CD8-positive, alpha-beta memory T cell (primary cell): Measurements from ENCODE around the gene SIT1. TPM values are rescaled to one million over a fixed set of nuclear protein-coding genes. Genes with fewer than 3 reads are reported as not detected.
A peak's percentile ranks its signal among the peaks of the same experiment; 100 is the strongest.
"Not testable (repeated sequence)": the region's sequence is repeated elsewhere in the genome, so short reads cannot be mapped to it uniquely, and the experiment has no call there.

Experiments used
- CTCF ChIA-PET: fragments of 350-600 bp; sonication (Branson Sonifier 250); formaldehyde crosslinking; loops from one replicate; lab custom pipeline; 2021; ENCODE audit warnings: antibody characterized with exemption; lab: Charles Lee
- POLR2A ChIA-PET: fragments of 350-600 bp; sonication (Branson Sonifier 250); formaldehyde crosslinking; loops from one replicate; lab custom pipeline; 2021; ENCODE audit warnings: antibody characterized with exemption; lab: Charles Lee
- DNase-seq, 5 donors: peaks; one replicate each; pipeline versions ENCODE4 v3.0.0 to v3.0.0-alpha.2; 2020 to 2022; ENCODE audit warnings: mixed read lengths in 1 of 5
- H3K27ac ChIP-seq: one replicate; pipeline ENCODE4 v1.7.0; 2013; ENCODE audit warnings: low read depth, mild to moderate bottlenecking, low read length, moderate library complexity
- H3K27me3 ChIP-seq: 2 replicates; pipeline ENCODE4 v1.7.0; 2013; ENCODE audit warnings: low read length, mild to moderate bottlenecking; ENCODE audit not compliant: insufficient read depth, poor library complexity, severe bottlenecking
- H3K36me3 ChIP-seq: 2 replicates; pipeline ENCODE4 v1.7.0; 2013; ENCODE audit warnings: mild to moderate bottlenecking, low read length, moderate library complexity; ENCODE audit not compliant: insufficient read depth
- H3K4me1 ChIP-seq: 2 replicates; pipeline ENCODE4 v1.7.0; 2013; ENCODE audit warnings: mild to moderate bottlenecking, low read length, moderate library complexity; ENCODE audit not compliant: insufficient read depth
- H3K4me3 ChIP-seq: 2 replicates; pipeline ENCODE4 v1.7.0; 2013; ENCODE audit warnings: mild to moderate bottlenecking, low read length
- H3K9me3 ChIP-seq: 2 replicates; pipeline ENCODE4 v1.7.0; 2013; ENCODE audit warnings: mild to moderate bottlenecking, low read length
- H3K27ac Mint-ChIP-seq, 8 donors: one replicate each; pipeline ENCODE4 v1.8.0; 2020 to 2021; ENCODE audit warnings: mixed read lengths in 8 of 8, mild to moderate bottlenecking in 6 of 8, inconsistent platforms in 3 of 8, moderate library complexity in 3 of 8
- H3K27me3 Mint-ChIP-seq, 2 donors: one replicate each; pipeline ENCODE4 v1.8.0; 2020 to 2021; ENCODE audit warnings: mixed read lengths in 2 of 2, mild to moderate bottlenecking in 1 of 2, moderate library complexity in 1 of 2
- H3K36me3 Mint-ChIP-seq, 3 donors: one replicate each; pipeline ENCODE4 v1.8.0; 2020 to 2021; ENCODE audit warnings: mixed read lengths in 3 of 3, inconsistent platforms in 1 of 3, mild to moderate bottlenecking in 1 of 3
- H3K4me1 Mint-ChIP-seq, 3 donors: one replicate each; pipeline ENCODE4 v1.8.0; 2020 to 2021; ENCODE audit warnings: mixed read lengths in 3 of 3, inconsistent platforms in 1 of 3, mild to moderate bottlenecking in 1 of 3
- H3K4me3 Mint-ChIP-seq, 7 donors: one replicate each; pipeline ENCODE4 v1.8.0; 2020 to 2021; ENCODE audit warnings: mixed read lengths in 7 of 7, mild to moderate bottlenecking in 6 of 7, moderate library complexity in 4 of 7, inconsistent platforms in 2 of 7
- H3K9me3 Mint-ChIP-seq, 5 donors: one replicate each; pipeline ENCODE4 v1.8.0; 2020 to 2022; ENCODE audit warnings: mixed read lengths in 5 of 5, mild to moderate bottlenecking in 3 of 5, moderate library complexity in 2 of 5, inconsistent platforms in 1 of 5
- polyA plus RNA-seq: library from polyadenylated mRNA; unstranded; fragments of 300-500 nt; fragmentation: Illumina TruSeq; gene quantifications from one replicate; pipeline ENCODE4 v1.2.3, GENCODE V29; 2021
- total RNA-seq, 2 experiments: library from RNA; stranded (reverse); gene quantifications; one replicate each; pipeline ENCODE4 v1.2.3, GENCODE V29; 2021

SIT1 gene
- total and polyA plus RNA-seq, 3 experiments from 2014 or later = 43.1 to 196 (median 43.1) TPM

DNA sequence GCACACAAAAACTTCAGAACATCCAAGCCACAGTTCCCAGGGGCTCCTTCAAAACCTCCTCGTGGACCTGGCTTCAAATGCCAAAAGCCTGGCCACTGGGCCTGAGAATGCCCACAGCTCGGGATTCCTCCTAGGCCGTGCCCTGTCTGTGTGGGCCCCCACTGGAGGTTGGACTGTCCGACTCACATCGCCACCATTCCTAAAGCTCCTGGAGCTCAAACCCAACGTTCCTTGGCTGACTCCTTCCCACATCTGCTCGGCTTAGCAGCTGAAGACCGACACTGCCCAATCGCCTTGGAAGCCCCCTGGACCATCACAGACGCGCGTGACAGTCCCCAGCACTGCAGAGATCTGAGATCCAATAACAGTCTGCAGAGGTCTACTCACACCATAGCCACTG lies 7.7 kb downstream of the SIT1 start:
- H3K27me3 ChIP-seq = no peaks in the 10 kb centered on the region
- POLR2A ChIA-PET = no interaction called here
- H3K4me3 ChIP-seq = no peak overlapping the region
- H3K36me3 Mint-ChIP-seq = peaks cover 7 to 26% (median 9%) of the 10 kb centered on the region in 3 donors
- H3K27ac Mint-ChIP-seq = peak overlapping the region in 6 of 8 donors; percentile 17 to 95 (median 54)
- H3K4me1 Mint-ChIP-seq = peaks cover 52 to 74% (median 65%) of the 10 kb centered on the region in 3 donors
- no peaks in the 10 kb centered on the region for H3K36me3 ChIP-seq
- H3K27ac ChIP-seq = no peak overlapping the region
- no peaks in the 10 kb centered on the region for H3K9me3 ChIP-seq
- no peaks in the 10 kb centered on the region for H3K27me3 Mint-ChIP-seq
- no peak for DNase-seq
- H3K9me3 Mint-ChIP-seq = no peaks in the 10 kb centered on the region
- CTCF ChIA-PET = interaction anchor here (5.8 to 14.3 kb wide), 3 partner anchors 15 to 53 kb away, joined by 49 to 200 read pairs (median 162); partner anchors contain the start of genes CCDC107, CD72 and RMRP
- peaks cover 46% of the 10 kb centered on the region for H3K4me1 ChIP-seq
- H3K4me3 Mint-ChIP-seq = peak overlapping the region in 1 of 7 donors; percentile 51

GRCh38 chr9:35641478-35641877 lies 9.3 kb downstream of the SIT1 start:
- H3K36me3 ChIP-seq, H3K4me3 Mint-ChIP-seq, DNase-seq, H3K9me3 Mint-ChIP-seq, H3K4me3 ChIP-seq, H3K9me3 ChIP-seq, H3K27me3 ChIP-seq, POLR2A ChIA-PET, H3K27ac ChIP-seq, H3K27me3 Mint-ChIP-seq: not testable (repeated sequence)
- H3K36me3 Mint-ChIP-seq = peaks cover 7 to 24% (median 11%) of the 10 kb centered on the region in 3 donors
- H3K4me1 Mint-ChIP-seq = peaks cover 55 to 77% (median 70%) of the 10 kb centered on the region in 3 donors
- peaks cover 42% of the 10 kb centered on the region for H3K4me1 ChIP-seq
- CTCF ChIA-PET = interaction anchor here (1.7 to 14.3 kb wide), 3 partner anchors 17 to 55 kb away, joined by 3 to 200 read pairs (median 162); partner anchors contain the start of genes CCDC107, CD72 and RMRP
- H3K27ac Mint-ChIP-seq = peak overlapping the region in 4 of 8 donors; percentile 15 to 79 (median 44)

GRCh38 chr9:35640431-35640830 lies 10.3 kb downstream of the SIT1 start:
- ChIA-PET CTCF (interaction anchor here (0.9 to 14.3 kb wide), 5 partner anchors 9 to 56 kb away, joined by 3 to 200 read pairs (median 3); partner anchors contain the start of gene CD72), POLR2A (interaction anchor here (1.4 kb wide), 1 partner anchor 21 kb away, joined by 3 read pairs; no protein-coding TSS in a partner anchor)
- not testable (repeated sequence) for H3K36me3 ChIP-seq, H3K27me3 Mint-ChIP-seq, H3K4me3 Mint-ChIP-seq, H3K27me3 ChIP-seq, H3K27ac ChIP-seq, H3K4me3 ChIP-seq, H3K9me3 ChIP-seq, DNase-seq, H3K9me3 Mint-ChIP-seq
- Mint-ChIP-seq H3K27ac (peak overlapping the region in 4 of 8 donors; percentile 29 to 79 (median 66)), H3K4me1 (peaks cover 56 to 77% (median 70%) of the 10 kb centered on the region in 3 donors), H3K36me3 (peaks cover 7 to 19% (median 11%) of the 10 kb centered on the region in 3 donors)
- H3K4me1 ChIP-seq = peaks cover 44% of the 10 kb centered on the region

DNA sequence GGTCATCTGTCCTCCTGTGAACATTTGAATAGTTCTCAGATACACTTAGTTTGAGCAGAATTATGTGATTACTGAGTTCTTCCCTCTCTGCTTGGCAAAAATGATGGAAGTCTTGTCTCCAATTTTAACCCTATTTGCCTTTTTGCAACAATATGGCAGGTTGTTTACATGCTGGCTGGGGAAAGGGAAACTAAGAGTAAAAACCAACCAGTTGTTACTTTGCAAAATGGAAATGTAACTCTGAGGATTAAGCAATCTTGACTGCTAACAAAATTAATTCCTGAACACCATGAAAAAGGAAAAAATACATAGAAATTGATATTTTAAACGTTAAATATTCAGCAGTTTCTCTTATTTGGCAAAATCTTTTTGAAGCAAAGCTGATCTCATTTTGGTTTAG lies 11.1 kb downstream of the SIT1 start:
- Mint-ChIP-seq H3K36me3 (peaks cover 7 to 19% (median 11%) of the 10 kb centered on the region in 3 donors), H3K27ac (peak overlapping the region in 7 of 8 donors; percentile 62 to 98 (median 94)), H3K9me3 (no peaks in the 10 kb centered on the region), H3K27me3 (no peaks in the 10 kb centered on the region), H3K4me3 (peak overlapping the region in 4 of 7 donors; percentile 23 to 88 (median 28)), H3K4me1 (peaks cover 61 to 77% (median 70%) of the 10 kb centered on the region in 3 donors)
- H3K27ac ChIP-seq = no peak overlapping the region
- no peak overlapping the region for H3K4me3 ChIP-seq
- DNase-seq = no peak
- H3K4me1 ChIP-seq = peaks cover 39% of the 10 kb centered on the region
- H3K9me3 ChIP-seq = no peaks in the 10 kb centered on the region
- CTCF ChIA-PET = interaction anchor here (0.8 to 14.3 kb wide), 7 partner anchors 8 to 57 kb away, joined by 3 to 200 read pairs (median 3); partner anchors contain the start of genes CCDC107, CD72 and RMRP
- H3K36me3 ChIP-seq = no peaks in the 10 kb centered on the region
- H3K27me3 ChIP-seq = no peaks in the 10 kb centered on the region
- POLR2A ChIA-PET = interaction anchor here (1.3 to 2.0 kb wide), 3 partner anchors 18 to 22 kb away, joined by 3 to 8 read pairs (median 3); partner anchors contain the start of genes CCDC107 and RMRP

- not testable (repeated sequence) for DNase-seq, H3K9me3 ChIP-seq, H3K4me3 ChIP-seq, H3K27ac ChIP-seq, H3K36me3 ChIP-seq, H3K27me3 Mint-ChIP-seq, H3K9me3 Mint-ChIP-seq, H3K27me3 ChIP-seq
- peaks cover 35% of the 10 kb centered on the region for H3K4me1 ChIP-seq
- ChIA-PET POLR2A (interaction anchor here (1.3 to 2.0 kb wide), 3 partner anchors 18 to 22 kb away, joined by 3 to 8 read pairs (median 3); partner anchors contain the start of genes CCDC107 and RMRP), CTCF (interaction anchor here (0.8 to 14.3 kb wide), 5 partner anchors 8 to 56 kb away, joined by 3 to 200 read pairs (median 5); partner anchors contain the start of genes CCDC107, CD72 and RMRP)
- H3K4me3 Mint-ChIP-seq = peak overlapping the region in 5 of 7 donors; percentile 23 to 88 (median 32)
- H3K4me1 Mint-ChIP-seq = peaks cover 57 to 75% (median 66%) of the 10 kb centered on the region in 3 donors
- peaks cover 4 to 15% (median 11%) of the 10 kb centered on the region in 3 donors for H3K36me3 Mint-ChIP-seq
- H3K27ac Mint-ChIP-seq = peak overlapping the region in 7 of 8 donors; percentile 62 to 98 (median 94)
Measured at GRCh38 chr9:35639225-35639624, 11.5 kb downstream of the SIT1 start.

DNA sequence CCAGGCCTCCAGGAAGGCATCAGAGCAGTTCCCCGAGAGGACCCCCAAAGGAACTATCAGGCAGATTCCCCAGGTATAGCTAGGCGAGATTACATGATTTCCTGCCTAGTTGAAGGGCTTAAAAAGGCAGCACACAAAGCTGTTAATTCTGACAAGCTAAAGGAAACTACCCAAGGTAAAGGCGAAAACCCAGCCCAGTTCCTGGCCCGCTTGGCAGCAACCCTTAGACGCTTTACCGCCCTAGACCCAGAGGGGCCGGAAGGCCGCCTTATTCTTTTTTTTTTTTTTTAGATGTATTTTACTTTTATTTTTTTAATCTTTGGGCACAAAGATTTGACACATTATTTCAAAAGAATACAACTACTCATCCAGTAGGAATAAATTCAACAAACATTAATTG lies 12.0 kb downstream of the SIT1 start:
- not testable (repeated sequence) for H3K4me3 ChIP-seq, H3K27me3 ChIP-seq, H3K27me3 Mint-ChIP-seq, H3K27ac ChIP-seq, H3K9me3 ChIP-seq, H3K36me3 ChIP-seq, H3K9me3 Mint-ChIP-seq
- Mint-ChIP-seq H3K4me1 (peaks cover 56 to 74% (median 65%) of the 10 kb centered on the region in 3 donors), H3K27ac (peak overlapping the region; percentile 79 to 99 (median 94)), H3K4me3 (peak overlapping the region; percentile 55 to 88 (median 62)), H3K36me3 (peaks cover 4 to 15% (median 11%) of the 10 kb centered on the region in 3 donors)
- peaks cover 33% of the 10 kb centered on the region for H3K4me1 ChIP-seq
- ChIA-PET POLR2A (interaction anchor here (0.7 to 2.0 kb wide), 5 partner anchors 10 to 104 kb away, joined by 3 to 8 read pairs (median 3); partner anchors contain the start of genes CCDC107 and RMRP), CTCF (interaction anchor here (0.8 to 14.3 kb wide), 4 partner anchors 8 to 25 kb away, joined by 3 to 200 read pairs (median 6); partner anchors contain the start of genes CCDC107, CD72 and RMRP)
- DNase-seq = peak in 2 of 5 donors; percentile 48 to 58

DNA sequence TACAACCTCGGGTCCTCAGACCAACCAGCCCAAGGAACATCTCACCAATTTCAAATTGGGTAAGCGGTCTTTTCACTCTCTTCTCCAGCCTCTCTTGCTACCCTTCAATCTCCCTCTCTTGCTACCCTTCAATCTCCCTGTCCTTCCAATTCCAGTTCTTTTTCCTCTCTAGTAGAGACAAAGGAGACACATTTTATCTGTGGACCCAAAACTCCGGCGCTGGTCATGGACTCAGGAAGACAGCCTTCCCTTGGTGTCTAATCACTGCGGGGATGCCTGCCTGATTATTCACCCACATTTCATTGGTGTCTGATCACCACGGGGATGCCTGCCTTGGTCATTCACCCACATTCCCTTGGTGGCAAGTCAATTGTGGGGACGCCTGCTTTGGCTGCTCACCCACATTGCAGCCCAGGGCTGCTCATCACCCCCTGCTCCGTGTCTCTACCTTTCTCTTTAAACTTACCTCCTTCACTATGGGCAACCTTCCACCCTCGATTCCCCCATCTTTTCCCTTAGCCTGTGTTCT lies 13.2 kb downstream of the SIT1 start:
- not testable (repeated sequence) for H3K27me3 Mint-ChIP-seq, H3K9me3 ChIP-seq, H3K27ac ChIP-seq, H3K36me3 ChIP-seq, H3K4me3 ChIP-seq, DNase-seq, H3K9me3 Mint-ChIP-seq, H3K27me3 ChIP-seq
- H3K4me1 ChIP-seq = peaks cover 33% of the 10 kb centered on the region
- H3K27ac Mint-ChIP-seq = peak overlapping the region; percentile 12 to 99 (median 93)
- POLR2A ChIA-PET = interaction anchor here (1.1 to 2.0 kb wide), 2 partner anchors 11 to 20 kb away, joined by 3 to 8 read pairs; no protein-coding TSS in a partner anchor
- peaks cover 52 to 69% (median 55%) of the 10 kb centered on the region in 3 donors for H3K4me1 Mint-ChIP-seq
- H3K4me3 Mint-ChIP-seq = peak overlapping the region in 4 of 7 donors; percentile 58 to 71 (median 66)
- CTCF ChIA-PET = interaction anchor here (14.3 kb wide), 1 partner anchor 24 kb away, joined by 200 read pairs; the partner anchor contains the start of gene CD72
- peaks cover 4 to 11% (median 11%) of the 10 kb centered on the region in 3 donors for H3K36me3 Mint-ChIP-seq
